GM10266 (cell line): ENCODE results near the gene ANKRD52.

ENCODE experiments used
- DNase-seq: peaks from one replicate; pipeline ENCODE4 v3.0.0; 2012; ENCODE audit errors: extremely low spot score
- TF ChIP-seq, protein P1 (sequence below): IDR thresholded peaks from 2 replicates; pipeline ENCODE4 v1.5.1; 2012; ENCODE audit warnings: mild to moderate bottlenecking, low read depth; ENCODE audit not compliant: control insufficient read depth, insufficient read depth; ENCODE audit errors: missing control alignments

The ANKRD52 gene

DNA sequence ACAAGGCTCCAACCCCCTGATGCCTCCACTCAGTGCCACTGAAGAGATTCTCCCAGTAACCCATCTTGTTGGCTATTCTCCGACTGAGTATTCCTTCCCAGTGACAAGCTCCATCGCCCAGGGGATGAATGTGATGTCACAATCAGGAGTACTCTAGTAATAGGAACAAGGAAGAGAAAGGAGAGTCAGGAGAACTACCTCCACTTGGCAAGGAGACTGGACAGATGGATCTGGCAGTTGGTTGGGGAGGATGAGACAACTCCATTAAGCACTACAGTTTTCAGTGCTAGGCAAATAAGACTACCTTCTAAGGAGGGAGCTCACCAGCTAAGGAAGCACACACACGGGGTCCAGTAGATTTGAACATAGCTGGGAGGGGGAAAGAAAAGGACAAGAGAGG, 41.7 kb downstream of the ANKRD52 start:
- TF ChIP-seq, protein P1, sequence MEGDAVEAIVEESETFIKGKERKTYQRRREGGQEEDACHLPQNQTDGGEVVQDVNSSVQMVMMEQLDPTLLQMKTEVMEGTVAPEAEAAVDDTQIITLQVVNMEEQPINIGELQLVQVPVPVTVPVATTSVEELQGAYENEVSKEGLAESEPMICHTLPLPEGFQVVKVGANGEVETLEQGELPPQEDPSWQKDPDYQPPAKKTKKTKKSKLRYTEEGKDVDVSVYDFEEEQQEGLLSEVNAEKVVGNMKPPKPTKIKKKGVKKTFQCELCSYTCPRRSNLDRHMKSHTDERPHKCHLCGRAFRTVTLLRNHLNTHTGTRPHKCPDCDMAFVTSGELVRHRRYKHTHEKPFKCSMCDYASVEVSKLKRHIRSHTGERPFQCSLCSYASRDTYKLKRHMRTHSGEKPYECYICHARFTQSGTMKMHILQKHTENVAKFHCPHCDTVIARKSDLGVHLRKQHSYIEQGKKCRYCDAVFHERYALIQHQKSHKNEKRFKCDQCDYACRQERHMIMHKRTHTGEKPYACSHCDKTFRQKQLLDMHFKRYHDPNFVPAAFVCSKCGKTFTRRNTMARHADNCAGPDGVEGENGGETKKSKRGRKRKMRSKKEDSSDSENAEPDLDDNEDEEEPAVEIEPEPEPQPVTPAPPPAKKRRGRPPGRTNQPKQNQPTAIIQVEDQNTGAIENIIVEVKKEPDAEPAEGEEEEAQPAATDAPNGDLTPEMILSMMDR: no peak

DNA sequence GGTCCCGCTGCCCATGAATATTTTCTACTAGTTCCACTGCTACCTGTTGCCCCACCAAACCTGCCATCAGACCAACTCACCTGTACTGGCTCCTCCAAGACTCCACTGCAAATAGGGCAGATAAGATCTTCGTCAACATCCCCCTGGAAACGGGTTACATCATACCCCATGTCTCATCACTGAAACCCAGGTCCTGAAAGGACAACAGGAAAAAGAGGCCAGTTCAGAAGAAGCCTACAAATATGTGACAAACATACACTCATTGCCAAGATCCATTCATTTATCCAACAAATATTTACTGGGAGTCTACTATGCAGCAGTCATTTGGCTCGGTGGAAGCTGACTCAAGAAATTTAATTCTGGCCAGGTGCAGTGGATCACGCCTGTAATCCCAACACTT, 44.3 kb downstream of the ANKRD52 start:
- TF ChIP-seq, protein P1: no peak
- no peak for DNase-seq

More for the DNA sequence above, 41.7 kb downstream of the ANKRD52 start:
- DNase-seq: no peak

DNA sequence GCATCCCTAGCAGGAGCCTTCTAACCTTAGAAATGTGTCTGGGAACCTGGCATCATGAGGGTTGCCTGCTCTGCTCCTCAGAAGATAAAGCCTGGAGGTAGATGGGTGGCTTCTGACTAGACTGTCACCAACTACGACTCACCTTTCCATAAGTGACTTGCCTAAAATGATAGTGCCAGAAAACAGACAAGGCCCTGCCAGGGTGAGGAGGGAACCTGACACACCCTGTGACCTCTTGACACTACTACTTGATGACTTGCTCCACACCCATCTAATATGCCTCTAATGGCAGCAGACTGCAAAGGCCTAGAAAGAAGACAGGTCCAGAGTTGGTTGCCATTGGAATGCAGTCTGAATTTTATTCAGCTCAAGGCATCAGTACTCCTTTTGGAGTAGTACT, 45.8 kb downstream of the ANKRD52 start:
- DNase-seq: no peak
- TF ChIP-seq, protein P1: no peak

DNA sequence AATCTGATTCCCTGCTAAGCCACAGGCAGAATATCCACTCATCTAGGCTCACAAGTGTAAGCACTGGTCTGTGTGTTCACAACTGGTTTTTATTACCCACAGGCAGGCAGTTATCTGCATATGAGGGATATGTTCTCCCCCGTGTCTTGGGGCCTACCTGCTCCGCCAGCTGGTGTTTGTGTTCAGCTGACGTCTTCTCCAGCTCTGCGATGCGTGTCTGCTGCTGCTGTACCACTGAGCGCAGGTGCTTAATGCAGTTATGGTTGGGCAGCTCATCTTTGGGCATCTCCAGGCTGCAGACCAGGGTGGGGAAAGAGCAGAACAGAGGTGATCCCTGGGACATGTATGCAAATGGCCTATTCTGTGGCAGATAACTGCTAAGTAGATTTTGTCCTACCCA, 50.2 kb downstream of the ANKRD52 start:
- no peak for DNase-seq
- TF ChIP-seq, protein P1: no peak

DNA sequence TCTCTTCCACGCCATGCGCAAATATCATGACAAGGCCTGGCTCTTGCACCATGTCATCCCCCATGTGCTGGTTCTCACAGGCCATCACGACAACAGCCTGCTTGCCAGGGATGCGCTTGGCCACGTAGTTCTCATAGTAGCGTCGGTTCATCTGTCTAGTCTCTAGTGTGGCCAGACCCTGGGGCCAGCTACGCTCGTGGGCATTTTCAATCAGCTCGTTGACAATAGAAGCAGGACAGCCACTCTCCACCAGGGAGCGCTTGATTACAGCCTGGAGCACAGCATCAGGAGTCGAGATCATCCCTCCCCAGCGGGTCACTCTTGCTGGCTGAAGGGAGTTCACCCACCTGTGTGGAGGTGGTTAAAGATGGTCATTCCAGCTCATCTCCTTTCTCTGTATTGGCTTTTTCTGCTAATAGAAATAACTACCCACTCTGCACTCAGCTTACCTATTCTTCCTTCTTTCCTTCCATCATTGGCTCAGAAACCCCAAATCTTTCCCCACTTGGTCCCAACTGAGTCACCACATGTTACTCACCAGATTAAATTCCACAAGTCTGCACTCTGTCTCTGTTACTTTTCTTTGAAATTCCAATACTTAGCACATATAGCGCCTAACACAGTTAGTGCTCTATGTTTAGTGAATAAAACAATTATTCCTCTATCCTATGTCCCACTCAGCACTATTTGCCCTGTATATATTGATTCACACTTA, 51.6 kb downstream of the ANKRD52 start:
- TF ChIP-seq, protein P1: peak; percentile 54
- peak; percentile 33 for DNase-seq

DNA sequence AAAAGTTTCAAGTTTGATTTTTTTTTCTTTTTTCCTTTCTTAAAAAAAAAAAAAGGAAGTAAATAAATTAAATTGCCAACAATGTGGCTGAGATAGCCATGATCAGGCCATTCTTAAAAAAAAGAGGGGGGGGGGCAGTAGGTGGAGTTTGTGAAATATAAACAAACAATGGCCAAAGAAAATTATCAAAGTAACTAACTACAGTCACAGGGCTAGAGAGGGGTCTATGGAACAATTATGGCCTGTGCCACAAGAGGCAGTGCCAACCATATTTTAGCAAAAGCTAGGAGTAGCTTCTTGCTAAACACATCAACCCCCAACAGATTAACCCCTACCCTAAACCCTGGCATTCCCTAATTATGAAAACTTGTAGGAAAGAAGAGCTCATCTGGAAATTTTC, 52.7 kb downstream of the ANKRD52 start:
- no peak for DNase-seq
- TF ChIP-seq, protein P1: peak; percentile 8

DNA sequence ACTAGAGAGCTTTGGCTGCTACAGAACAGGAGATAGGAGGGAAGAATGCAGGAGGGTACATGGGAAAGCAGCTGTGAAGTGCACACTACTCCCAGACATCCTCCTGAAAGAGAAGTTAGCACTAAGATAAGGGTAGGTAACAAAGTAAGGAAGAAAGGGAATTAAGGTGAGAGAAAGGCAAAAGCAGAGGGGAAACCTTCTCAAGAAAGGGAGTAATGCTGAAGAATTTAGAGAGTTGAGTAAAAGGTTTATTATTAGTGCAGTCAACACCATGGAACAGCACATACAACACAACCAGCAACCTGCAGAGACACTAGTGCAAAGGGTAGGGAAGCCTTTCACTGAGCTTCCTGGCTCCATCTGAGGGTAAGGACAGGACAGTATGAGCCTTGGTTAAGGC, 53.9 kb downstream of the ANKRD52 start:
- DNase-seq: no peak
- TF ChIP-seq, protein P1: no peak
